Stimulated activated CD8-positive, alpha-beta memory T cell treated with anti-CD3 and anti-CD28 coated beads, Interleukin-15, amount 100 ng/mL, for 48 hours (primary cell): ENCODE results near the gene CTTNBP2NL.

Source experiments
- DNase-seq, 2 donors: peaks; one replicate each; pipeline ENCODE4 v3.0.0-alpha.2; 2020; ENCODE audit warnings: low read depth in 2 of 2

Gene CTTNBP2NL

GRCh38 chr1:112506306-112506705, 110.3 kb downstream of the CTTNBP2NL start:
- no peak for DNase-seq

- no peak for DNase-seq
Measured at GRCh38 chr1:112506731-112507130, 110.7 kb downstream of the CTTNBP2NL start.

- DNase-seq: no peak
Measured at GRCh38 chr1:112507336-112507735, 111.3 kb downstream of the CTTNBP2NL start.

GRCh38 chr1:112507921-112508277, 111.9 kb downstream of the CTTNBP2NL start:
- no peak for DNase-seq

GRCh38 chr1:112508278-112509004, 112.4 kb downstream of the CTTNBP2NL start, which contains the start of gene WNT2B:
WNT2B (plus strand) TSS chr1:112508965; CDS start chr1:112509263, 298 bp downstream.
- peak; percentile 13 to 35 for DNase-seq

- DNase-seq: no peak
Measured at GRCh38 chr1:112509005-112509659, 113.1 kb downstream of the CTTNBP2NL start.

- no peak for DNase-seq
Measured at GRCh38 chr1:112509660-112510178, 113.7 kb downstream of the CTTNBP2NL start.

- DNase-seq: no peak
Measured at GRCh38 chr1:112510340-112510739, 114.3 kb downstream of the CTTNBP2NL start.
